ENCODE measurements around the gene PCA3.

Gene PCA3

GRCh38 chr9:76827296-76828080, 63.2 kb downstream of the PCA3 start:
- DNase-seq (ENCODE audit: low spot score) = no peak

GRCh38 chr9:76828447-76828846, 64.2 kb downstream of the PCA3 start:
- no peak for DNase-seq (ENCODE audit: low spot score)

GRCh38 chr9:76835571-76836283, 71.5 kb downstream of the PCA3 start:
- no peak for DNase-seq (ENCODE audit: low spot score)
